ENCODE measurements around the gene MICA.

DNA sequence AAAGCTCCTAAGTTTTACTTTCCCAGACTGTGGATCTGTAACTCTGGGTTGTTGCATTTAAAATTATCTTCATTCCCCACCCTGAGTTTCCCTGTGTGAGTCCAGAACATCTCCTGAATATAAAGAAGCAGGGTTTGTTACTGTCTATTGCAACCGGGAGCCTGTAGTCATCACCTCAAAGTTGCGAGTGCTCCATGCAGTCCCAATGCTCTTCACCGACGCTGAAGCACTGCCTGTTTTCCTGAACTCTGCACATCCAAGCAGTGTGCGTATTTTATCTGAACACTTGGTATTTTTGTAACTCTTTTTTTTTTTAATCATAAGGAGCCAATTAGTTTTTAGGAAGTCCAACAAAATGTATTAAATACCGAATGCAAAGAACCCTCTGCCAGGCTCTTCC, 45.5 kb upstream of the MICA start:
- TF ChIP-seq CTCF (IDR thresholded peaks at IDR 0.05) (no peak), EP300 (IDR thresholded peaks at IDR 0.05; ENCODE audit: low read depth) (no peak)
